GM12878 (cell line): ENCODE data around the gene FALEC. TPM values are rescaled to one million over a fixed set of nuclear protein-coding genes. Genes with fewer than 3 reads are reported as not detected.
A peak's percentile ranks its signal among the peaks of the same experiment; 100 is the strongest.

Source experiments
- ATAC-seq: fragments of 200-7000 bp; cut with Tn5 transposase; 3 replicates; pipeline ENCODE4 v1.9.1; 2020; ENCODE audit warnings: mild to moderate bottlenecking, moderate library complexity
- BruUV-seq: library from RNA; stranded (reverse); fragments of 400-500 nt; replicated peaks from 2 replicates; lab custom pipeline; 2021; lab: Mats Ljungman, UMichigan
- CTCF ChIA-PET: fragments of 300-600 bp; sonication (Branson Sonifier 250); formaldehyde crosslinking; extraction: SDS; loops from one replicate; lab custom pipeline; 2021; ENCODE audit warnings: inconsistent platforms; lab: Yijun Ruan, JAX
- POLR2A ChIA-PET: fragments of 350-600 bp; formaldehyde crosslinking; extraction: SDS; loops from one replicate; lab custom pipeline; 2021; ENCODE audit warnings: inconsistent platforms; lab: Charles Lee
- RAD21 ChIA-PET: fragments of 300-600 bp; sonication (Branson Sonifier 250); formaldehyde crosslinking; loops from one replicate; lab custom pipeline; 2023; ENCODE audit warnings: antibody characterized with exemption; ENCODE audit not compliant: unreplicated experiment; lab: Charles Lee
- SMC1A ChIA-PET: fragments of 300-600 bp; sonication (Branson Sonifier 250); formaldehyde crosslinking; loops from one replicate; lab custom pipeline; 2023; ENCODE audit not compliant: unreplicated experiment, uncharacterized antibody; lab: Charles Lee
- DNase-seq: peaks from one replicate; pipeline ENCODE4 v3.0.0-alpha.2; 2011; ENCODE audit warnings: low read depth, low spot score
- FAIRE-seq: peaks from 3 replicates; lab custom pipeline; 2011; peaks lifted over from hg19 to GRCh38; lab: Jason Lieb, UNC
- H2AFZ ChIP-seq: 2 replicates; pipeline ENCODE4 v1.6.0; 2011; ENCODE audit warnings: low read depth, low read length, control low read depth; ENCODE audit not compliant: control insufficient read depth
- H3K27ac ChIP-seq: 2 replicates; pipeline ENCODE4 v1.5.1; 2011; ENCODE audit warnings: control low read depth; ENCODE audit not compliant: control insufficient read depth, insufficient read depth
- H3K27me3 ChIP-seq, 2 experiments: replicated peaks in 1 of 2; 2 replicates each; pipeline versions ENCODE4 v1.6.0 to v1.6.1; 2011; ENCODE audit warnings: low read length in 1 of 2; ENCODE audit not compliant: control insufficient read depth in 2 of 2, insufficient read depth in 2 of 2
- H3K36me3 ChIP-seq, 2 experiments: 2 replicates each; pipeline ENCODE4 v1.5.1; 2011; ENCODE audit warnings: low read length in 1 of 2; ENCODE audit not compliant: control insufficient read depth in 2 of 2, insufficient read depth in 2 of 2
- H3K4me1 ChIP-seq: 2 replicates; pipeline ENCODE4 v1.6.1; 2011; ENCODE audit warnings: mild to moderate bottlenecking, low read length, moderate library complexity, mixed read lengths; ENCODE audit not compliant: control insufficient read depth, insufficient read depth
- H3K4me2 ChIP-seq: 2 replicates; pipeline ENCODE4 v1.6.0; 2011; ENCODE audit warnings: control low read depth; ENCODE audit not compliant: control insufficient read depth, insufficient read depth
- H3K4me3 ChIP-seq: fragments of 200-600 bp; sonication (generic); 2 replicates; pipeline ENCODE4 v1.5.1; 2016
- H3K79me2 ChIP-seq: 2 replicates; pipeline ENCODE4 v1.6.0; 2011; ENCODE audit warnings: low read length; ENCODE audit not compliant: control insufficient read depth, insufficient read depth
- H3K9ac ChIP-seq: 2 replicates; pipeline ENCODE4 v1.8.0; 2011; ENCODE audit warnings: low read length, control low read depth, mixed read lengths; ENCODE audit not compliant: control insufficient read depth, insufficient read depth
- H3K9me3 ChIP-seq: replicated peaks from 3 replicates; pipeline ENCODE4 v1.5.1; 2011; ENCODE audit warnings: mild to moderate bottlenecking, low read length; ENCODE audit not compliant: control insufficient read depth, insufficient read depth
- H4K20me1 ChIP-seq: 2 replicates; pipeline ENCODE4 v1.6.0; 2011; ENCODE audit not compliant: control insufficient read depth, insufficient read depth
- DPF2 ChIP-seq: fragments of 450-650 bp; IDR thresholded peaks from 2 replicates; pipeline ENCODE4 v1.6.1; 2017; ENCODE audit warnings: mild to moderate bottlenecking
- GABPA ChIP-seq: IDR thresholded peaks from 2 replicates; pipeline ENCODE4 v1.6.1; 2014; ENCODE audit warnings: antibody characterized with exemption, low read depth, mild to moderate bottlenecking, inconsistent platforms
- HCFC1 ChIP-seq: fragments of 150-350 bp; IDR thresholded peaks from 2 replicates; pipeline ENCODE4 v1.6.1; 2014; ENCODE audit warnings: low read length
- IRF5 ChIP-seq: fragments of 450-650 bp; IDR thresholded peaks from 2 replicates; pipeline ENCODE4 v1.6.1; 2017; ENCODE audit warnings: borderline replicate concordance
- KDM1A ChIP-seq: fragments of 200-600 bp; sonication (generic); IDR thresholded peaks from 2 replicates; pipeline ENCODE4 v1.6.1; 2016; ENCODE audit warnings: borderline replicate concordance
- MYC ChIP-seq: IDR thresholded peaks from 2 replicates; pipeline ENCODE4 v1.6.1; 2011; ENCODE audit warnings: mild to moderate bottlenecking, low read length, moderate library complexity, inconsistent platforms; ENCODE audit not compliant: insufficient read depth, insufficient replicate concordance, insufficient read length, severe bottlenecking
- RBBP5 ChIP-seq: fragments of 200-600 bp; sonication (generic); conservative IDR thresholded peaks from 2 replicates; pipeline ENCODE4 v1.6.1; 2016
- TCF7 ChIP-seq: IDR thresholded peaks from 2 replicates; pipeline ENCODE4 v1.6.1; 2014; ENCODE audit warnings: antibody characterized with exemption, borderline replicate concordance
- ZNF207 ChIP-seq: fragments of 450-650 bp; IDR thresholded peaks from 2 replicates; pipeline ENCODE4 v1.6.1; 2014; ENCODE audit warnings: antibody characterized with exemption, mild to moderate bottlenecking, borderline replicate concordance
- ZNF274 ChIP-seq: IDR thresholded peaks from one replicate; pipeline ENCODE4 v1.8.0; 2011; ENCODE audit not compliant: insufficient read length, insufficient read depth
- ZZZ3 ChIP-seq: IDR thresholded peaks from 2 replicates; pipeline ENCODE4 v1.6.1; 2011; ENCODE audit warnings: low read depth; ENCODE audit not compliant: control insufficient read depth, insufficient read length
- in situ Hi-C: fragments of 300-500 bp; cut with MboI; formaldehyde crosslinking; loops from 9 replicates; pipeline ENCODE4 v1.14.3; 2018; ENCODE audit warnings: mixed read lengths
- intact Hi-C: fragments of 100-400 bp; cut with micrococcal nuclease; formaldehyde crosslinking; loops from one replicate; pipeline ENCODE4 v1.14.2; 2022; ENCODE audit not compliant: unreplicated experiment
- polyA plus RNA-seq, 11 experiments: library from polyadenylated mRNA; depleted of rRNA in 4 of 11; unstranded in 6 of 11; stranded (reverse) in 5 of 11; fragments of >200 nt; fragmentation: Nextera tagmentation in 4 of 11; fragmentation: Illumina TruSeq in 1 of 11; extraction: Ambion mirVana in 4 of 11; extraction: Trizol in 1 of 11; gene quantifications; 1 replicate in 1 of 11; 2 replicates in 10 of 11; pipeline versions ENCODE4 v1.2.1 to v1.2.3, GENCODE V29; 2011 to 2016; ENCODE audit warnings: inconsistent platforms in 2 of 11, missing spikeins in 2 of 11, low read depth in 1 of 11
- total RNA-seq, 4 experiments: library from RNA; depleted of rRNA in 3 of 4; stranded (reverse); fragments of >200 nt in 3 of 4; fragmentation: Illumina TruSeq in 1 of 4; extraction: Trizol in 1 of 4; gene quantifications; 2 replicates each; pipeline versions ENCODE4 v1.2.1 to v1.2.3, GENCODE V29; 2013 to 2021
- TF ChIP-seq, protein P1 (sequence below): fragments of 450-650 bp; IDR thresholded peaks from 2 replicates; pipeline ENCODE4 v1.6.1; 2016; ENCODE audit warnings: mild to moderate bottlenecking, moderate library complexity, borderline replicate concordance
- TF ChIP-seq, protein P2 (sequence below): fragments of 450-650 bp; formaldehyde crosslinking; IDR thresholded peaks from 2 replicates; pipeline ENCODE4 v1.4.0; 2020; ENCODE audit warnings: mild to moderate bottlenecking, moderate library complexity
- TF ChIP-seq, protein P3 (sequence below): IDR thresholded peaks from 2 replicates; pipeline ENCODE4 v1.6.1; 2012; ENCODE audit warnings: low read depth, low read length, improper control_type of control experiment

Gene FALEC
- total and polyA plus RNA-seq, 10 of the 15 experiments (the other 5 are each of a cell fraction or from before 2014, with no cell fraction given): 0.21 to 0.71 (median 0.32) TPM; not detected in 3

GRCh38 chr1:150568594-150568966 is 53.0 kb downstream of the FALEC start:
- Histone ChIP-seq H2AFZ (no peak overlapping the region), H3K79me2 (peaks cover 77% of the 10 kb centered on the region), H3K9ac (peak overlapping the region; percentile 77), H4K20me1 (no peaks in the 10 kb centered on the region), H3K4me2 (peak overlapping the region; percentile 96), H3K4me3 (peak overlapping the region; percentile 49; the same call in 1 of the 2 replicates), H3K36me3 (peaks cover 3 to 8% of the 10 kb centered on the region in 2 experiments; a peak in 3 of 4 replicates), H3K27me3 (no peaks in the 10 kb centered on the region), H3K9me3 (no peaks in the 10 kb centered on the region), H3K4me1 (peaks cover 73% of the 10 kb centered on the region), H3K27ac (peak overlapping the region; percentile 98)
- DNase-seq (no peak), FAIRE-seq (no peak), ATAC-seq (peak; percentile 12)
- ChIA-PET RAD21 (interaction anchor here (1.2 to 12.1 kb wide), 7 partner anchors 8 to 198 kb away, joined by 3 to 387 read pairs (median 10); partner anchors contain the start of genes ENSA and MCL1), SMC1A (interaction anchor here (0.9 to 12.5 kb wide), 9 partner anchors 8 to 197 kb away, joined by 3 to 388 read pairs (median 4); partner anchors contain the start of genes CTSS, ENSA, GOLPH3L and MCL1), POLR2A (interaction anchor here (0.5 to 11.4 kb wide), 9 partner anchors 8 to 357 kb away, joined by 3 to 324 read pairs (median 7); partner anchors contain the start of genes ENSA, GOLPH3L and MCL1), CTCF (interaction anchor here (1.0 to 16.3 kb wide), 5 partner anchors 5 to 61 kb away, joined by 3 to 390 read pairs (median 289); partner anchors contain the start of genes ENSA and MCL1)
- intact Hi-C loops (no loop called here), in situ Hi-C loops (loop anchor here (5.0 kb wide), 1 partner anchor 44 kb away; no protein-coding TSS in a partner anchor)
- no TSS peak for BruUV-seq
- TF ChIP-seq, protein P1, sequence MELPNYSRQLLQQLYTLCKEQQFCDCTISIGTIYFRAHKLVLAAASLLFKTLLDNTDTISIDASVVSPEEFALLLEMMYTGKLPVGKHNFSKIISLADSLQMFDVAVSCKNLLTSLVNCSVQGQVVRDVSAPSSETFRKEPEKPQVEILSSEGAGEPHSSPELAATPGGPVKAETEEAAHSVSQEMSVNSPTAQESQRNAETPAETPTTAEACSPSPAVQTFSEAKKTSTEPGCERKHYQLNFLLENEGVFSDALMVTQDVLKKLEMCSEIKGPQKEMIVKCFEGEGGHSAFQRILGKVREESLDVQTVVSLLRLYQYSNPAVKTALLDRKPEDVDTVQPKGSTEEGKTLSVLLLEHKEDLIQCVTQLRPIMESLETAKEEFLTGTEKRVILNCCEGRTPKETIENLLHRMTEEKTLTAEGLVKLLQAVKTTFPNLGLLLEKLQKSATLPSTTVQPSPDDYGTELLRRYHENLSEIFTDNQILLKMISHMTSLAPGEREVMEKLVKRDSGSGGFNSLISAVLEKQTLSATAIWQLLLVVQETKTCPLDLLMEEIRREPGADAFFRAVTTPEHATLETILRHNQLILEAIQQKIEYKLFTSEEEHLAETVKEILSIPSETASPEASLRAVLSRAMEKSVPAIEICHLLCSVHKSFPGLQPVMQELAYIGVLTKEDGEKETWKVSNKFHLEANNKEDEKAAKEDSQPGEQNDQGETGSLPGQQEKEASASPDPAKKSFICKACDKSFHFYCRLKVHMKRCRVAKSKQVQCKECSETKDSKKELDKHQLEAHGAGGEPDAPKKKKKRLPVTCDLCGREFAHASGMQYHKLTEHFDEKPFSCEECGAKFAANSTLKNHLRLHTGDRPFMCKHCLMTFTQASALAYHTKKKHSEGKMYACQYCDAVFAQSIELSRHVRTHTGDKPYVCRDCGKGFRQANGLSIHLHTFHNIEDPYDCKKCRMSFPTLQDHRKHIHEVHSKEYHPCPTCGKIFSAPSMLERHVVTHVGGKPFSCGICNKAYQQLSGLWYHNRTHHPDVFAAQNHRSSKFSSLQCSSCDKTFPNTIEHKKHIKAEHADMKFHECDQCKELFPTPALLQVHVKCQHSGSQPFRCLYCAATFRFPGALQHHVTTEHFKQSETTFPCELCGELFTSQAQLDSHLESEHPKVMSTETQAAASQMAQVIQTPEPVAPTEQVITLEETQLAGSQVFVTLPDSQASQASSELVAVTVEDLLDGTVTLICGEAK: peak; percentile 78
- no peak for TF ChIP-seq TCF7
- TF ChIP-seq, protein P2, sequence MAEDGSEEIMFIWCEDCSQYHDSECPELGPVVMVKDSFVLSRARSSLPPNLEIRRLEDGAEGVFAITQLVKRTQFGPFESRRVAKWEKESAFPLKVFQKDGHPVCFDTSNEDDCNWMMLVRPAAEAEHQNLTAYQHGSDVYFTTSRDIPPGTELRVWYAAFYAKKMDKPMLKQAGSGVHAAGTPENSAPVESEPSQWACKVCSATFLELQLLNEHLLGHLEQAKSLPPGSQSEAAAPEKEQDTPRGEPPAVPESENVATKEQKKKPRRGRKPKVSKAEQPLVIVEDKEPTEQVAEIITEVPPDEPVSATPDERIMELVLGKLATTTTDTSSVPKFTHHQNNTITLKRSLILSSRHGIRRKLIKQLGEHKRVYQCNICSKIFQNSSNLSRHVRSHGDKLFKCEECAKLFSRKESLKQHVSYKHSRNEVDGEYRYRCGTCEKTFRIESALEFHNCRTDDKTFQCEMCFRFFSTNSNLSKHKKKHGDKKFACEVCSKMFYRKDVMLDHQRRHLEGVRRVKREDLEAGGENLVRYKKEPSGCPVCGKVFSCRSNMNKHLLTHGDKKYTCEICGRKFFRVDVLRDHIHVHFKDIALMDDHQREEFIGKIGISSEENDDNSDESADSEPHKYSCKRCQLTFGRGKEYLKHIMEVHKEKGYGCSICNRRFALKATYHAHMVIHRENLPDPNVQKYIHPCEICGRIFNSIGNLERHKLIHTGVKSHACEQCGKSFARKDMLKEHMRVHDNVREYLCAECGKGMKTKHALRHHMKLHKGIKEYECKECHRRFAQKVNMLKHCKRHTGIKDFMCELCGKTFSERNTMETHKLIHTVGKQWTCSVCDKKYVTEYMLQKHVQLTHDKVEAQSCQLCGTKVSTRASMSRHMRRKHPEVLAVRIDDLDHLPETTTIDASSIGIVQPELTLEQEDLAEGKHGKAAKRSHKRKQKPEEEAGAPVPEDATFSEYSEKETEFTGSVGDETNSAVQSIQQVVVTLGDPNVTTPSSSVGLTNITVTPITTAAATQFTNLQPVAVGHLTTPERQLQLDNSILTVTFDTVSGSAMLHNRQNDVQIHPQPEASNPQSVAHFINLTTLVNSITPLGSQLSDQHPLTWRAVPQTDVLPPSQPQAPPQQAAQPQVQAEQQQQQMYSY (CRISPR knock-in tag): no peak
- TF ChIP-seq DPF2: no peak
- TF ChIP-seq, protein P3, sequence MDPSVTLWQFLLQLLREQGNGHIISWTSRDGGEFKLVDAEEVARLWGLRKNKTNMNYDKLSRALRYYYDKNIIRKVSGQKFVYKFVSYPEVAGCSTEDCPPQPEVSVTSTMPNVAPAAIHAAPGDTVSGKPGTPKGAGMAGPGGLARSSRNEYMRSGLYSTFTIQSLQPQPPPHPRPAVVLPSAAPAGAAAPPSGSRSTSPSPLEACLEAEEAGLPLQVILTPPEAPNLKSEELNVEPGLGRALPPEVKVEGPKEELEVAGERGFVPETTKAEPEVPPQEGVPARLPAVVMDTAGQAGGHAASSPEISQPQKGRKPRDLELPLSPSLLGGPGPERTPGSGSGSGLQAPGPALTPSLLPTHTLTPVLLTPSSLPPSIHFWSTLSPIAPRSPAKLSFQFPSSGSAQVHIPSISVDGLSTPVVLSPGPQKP: no peak
- no peak for TF ChIP-seq GABPA
- TF ChIP-seq HCFC1: no peak
- TF ChIP-seq RBBP5: no peak
- no peak for TF ChIP-seq ZNF274
- TF ChIP-seq ZZZ3: no peak
- no peak for TF ChIP-seq KDM1A
- no peak for TF ChIP-seq MYC
- TF ChIP-seq ZNF207: 0 out of 2 replicates have a peak, but pooled peaks have one; percentile 32
- no peak for TF ChIP-seq IRF5
